Epithelial cell of proximal tubule (primary cell): Measurements from ENCODE around the gene ACTG1. TPM values are rescaled to one million over a fixed set of nuclear protein-coding genes. Genes with fewer than 3 reads are reported as not detected.
"Not testable (repeated sequence)": the region's sequence is repeated elsewhere in the genome, so short reads cannot be mapped to it uniquely, and the experiment has no call there.

Source experiments
- DNase-seq: peaks from one replicate; pipeline ENCODE4 v3.0.0-alpha.2; 2011; ENCODE audit warnings: low read depth
- H3K4me3 ChIP-seq: 2 replicates; pipeline ENCODE4 v1.5.1; 2011; ENCODE audit warnings: low read depth, mild to moderate bottlenecking, low read length
- CTCF ChIP-seq: conservative IDR thresholded peaks from 2 replicates; pipeline ENCODE4 v1.5.1; 2012; ENCODE audit warnings: low read depth, mild to moderate bottlenecking, low read length
- total RNA-seq: library from RNA; depleted of rRNA; stranded (reverse); fragments of >200 nt; gene quantifications from 2 replicates; pipeline ENCODE4 v1.2.3, GENCODE V29; 2015

Gene ACTG1
- total RNA-seq, 1 donor from 2014 or later: 8,322 TPM

DNA sequence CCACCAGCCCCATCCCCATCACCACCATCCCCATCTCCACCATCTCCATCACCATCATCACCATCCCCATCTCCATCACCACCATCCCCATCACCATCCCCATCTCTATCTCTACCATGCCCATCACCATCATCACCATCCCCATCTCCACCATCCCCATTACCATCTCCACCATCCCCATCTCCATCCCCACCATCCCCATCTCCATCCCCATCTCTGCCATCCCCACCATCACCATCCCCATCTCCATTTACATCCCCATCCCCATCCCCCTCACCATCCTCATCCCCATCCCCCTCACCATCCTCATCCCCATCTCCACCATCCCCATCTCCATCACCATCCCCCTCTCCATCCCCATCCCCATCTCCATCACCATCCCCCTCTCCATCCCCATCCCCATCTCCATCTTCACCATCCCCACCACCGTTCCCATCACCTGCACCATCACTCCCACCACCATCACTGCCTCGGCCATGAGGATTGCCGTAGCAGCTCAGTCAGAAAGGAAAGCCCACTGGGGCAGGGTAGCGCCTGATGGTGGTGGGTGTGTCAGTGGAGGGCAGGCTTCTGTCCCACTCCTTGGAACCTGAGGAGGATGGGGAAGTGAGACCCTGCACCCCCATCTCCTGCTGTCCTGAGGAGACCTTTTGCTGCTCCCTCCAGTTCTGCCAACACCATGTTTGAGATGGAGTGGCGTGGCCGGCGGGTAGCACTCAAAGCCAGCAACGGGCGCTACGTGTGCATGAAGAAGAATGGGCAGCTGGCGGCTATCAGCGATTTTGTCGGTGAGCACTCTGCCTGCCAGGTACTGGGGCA lies 23.1 kb upstream of the ACTG1 start:
- no peak for TF ChIP-seq CTCF
- no peak overlapping the region for H3K4me3 ChIP-seq
- DNase-seq: no peak

DNA sequence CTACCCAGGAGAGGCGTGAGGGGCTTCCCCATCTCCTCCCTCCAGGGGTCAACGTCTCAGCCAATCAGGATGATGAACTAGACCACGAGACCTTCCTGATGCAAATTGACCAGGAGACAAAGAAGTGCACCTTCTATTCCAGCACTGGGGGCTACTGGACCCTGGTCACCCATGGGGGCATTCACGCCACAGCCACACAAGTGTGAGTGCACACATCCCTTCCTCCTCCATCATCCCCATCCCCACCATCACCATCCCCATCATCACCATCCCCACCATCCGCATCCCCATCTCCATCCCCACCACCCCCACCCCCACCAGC lies 22.4 kb upstream of the ACTG1 start:
- H3K4me3 ChIP-seq: no peak overlapping the region
- no peak for DNase-seq
- TF ChIP-seq CTCF: no peak

GRCh38 chr17:81534157-81535006 lies 21.8 kb upstream of the ACTG1 start:
- TF ChIP-seq CTCF: no peak
- no peak for DNase-seq
- H3K4me3 ChIP-seq: no peak overlapping the region

- TF ChIP-seq CTCF: no peak
- no peak for DNase-seq
- no peak overlapping the region for H3K4me3 ChIP-seq
Measured at GRCh38 chr17:81533339-81534141, 20.9 kb upstream of the ACTG1 start.

- no peak overlapping the region for H3K4me3 ChIP-seq
- no peak for DNase-seq
- TF ChIP-seq CTCF: no peak
Measured at GRCh38 chr17:81532490-81533287, 20.1 kb upstream of the ACTG1 start.

- DNase-seq, H3K4me3 ChIP-seq: not testable (repeated sequence)
Measured at GRCh38 chr17:81531998-81532404, 19.4 kb upstream of the ACTG1 start.

DNA sequence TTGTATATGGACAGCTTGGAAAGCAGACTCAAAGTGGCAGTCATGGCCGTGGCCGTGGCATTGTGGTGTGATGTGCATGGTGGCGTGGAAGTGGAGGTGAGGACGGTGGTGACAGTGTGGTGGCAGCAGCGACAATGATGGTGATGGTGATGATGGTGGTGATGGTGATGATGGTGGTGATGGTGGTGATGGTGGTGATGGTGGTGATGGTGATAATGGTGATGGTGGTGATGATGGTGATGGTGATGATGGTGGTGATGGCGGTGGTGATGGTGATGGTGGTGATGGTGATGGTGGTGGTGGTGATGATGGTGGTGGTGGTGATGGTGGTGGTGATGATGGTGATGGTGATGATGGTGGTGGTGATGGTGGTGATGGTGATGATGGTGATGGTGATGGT lies 18.4 kb upstream of the ACTG1 start:
- H3K4me3 ChIP-seq, DNase-seq: not testable (repeated sequence)
